HG02840 (cell line): ENCODE measurements around the gene AMER3.
"Not testable (repeated sequence)": the region's sequence is repeated elsewhere in the genome, so short reads cannot be mapped to it uniquely, and the experiment has no call there.

ENCODE experiments used
- ATAC-seq: cut with Tn5 transposase; IDR thresholded peaks from one replicate; pipeline ENCODE4 v1.9.1; 2021; ENCODE audit warnings: mild to moderate bottlenecking, moderate library complexity, moderate number of reproducible peaks; ENCODE audit not compliant: unreplicated experiment, low FRiP score

The AMER3 gene

DNA sequence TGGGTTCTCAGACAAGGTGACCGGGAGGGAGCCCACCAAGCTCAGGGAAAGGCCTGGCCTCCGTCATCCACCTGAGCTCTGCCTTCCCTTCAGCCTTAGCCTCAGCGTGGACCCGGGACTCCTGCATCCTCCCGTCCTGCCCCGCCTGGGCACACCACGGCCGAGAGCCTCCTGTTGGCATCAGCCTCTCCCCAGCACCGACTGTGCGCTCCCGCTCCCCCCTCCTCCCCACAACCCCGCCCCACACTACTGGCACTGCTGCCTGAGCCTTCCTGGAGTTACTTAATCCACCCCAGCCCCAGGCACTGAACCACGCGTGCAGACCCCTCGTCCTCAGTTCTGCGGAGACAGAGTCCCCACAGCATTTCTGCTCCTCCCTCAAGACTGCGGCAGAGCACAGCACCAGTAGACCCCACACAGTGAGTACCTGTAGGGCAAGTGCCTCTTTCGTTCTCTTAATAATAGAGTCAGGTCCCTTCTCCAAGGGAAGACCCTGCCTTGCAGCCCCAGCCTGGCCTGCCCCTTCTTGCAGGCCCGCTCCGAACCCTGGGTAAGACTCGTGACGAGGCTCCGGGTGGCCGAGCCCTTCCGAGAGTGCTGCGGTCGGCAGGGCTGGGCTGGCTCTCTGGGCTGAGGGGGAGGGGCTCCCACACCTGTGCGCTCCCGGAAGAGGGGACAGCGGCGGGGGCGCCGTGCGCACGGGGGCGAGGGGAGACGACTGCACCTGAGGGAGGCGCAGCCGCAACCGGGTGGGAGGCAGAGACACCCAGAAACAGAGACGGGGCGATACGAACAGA, at the start of gene AMER3:
AMER3 (plus strand) TSS at position 285 of the 797 bp plus-strand sequence. CDS start 6,533 bp downstream, outside the sequence.
- no peak for ATAC-seq

DNA sequence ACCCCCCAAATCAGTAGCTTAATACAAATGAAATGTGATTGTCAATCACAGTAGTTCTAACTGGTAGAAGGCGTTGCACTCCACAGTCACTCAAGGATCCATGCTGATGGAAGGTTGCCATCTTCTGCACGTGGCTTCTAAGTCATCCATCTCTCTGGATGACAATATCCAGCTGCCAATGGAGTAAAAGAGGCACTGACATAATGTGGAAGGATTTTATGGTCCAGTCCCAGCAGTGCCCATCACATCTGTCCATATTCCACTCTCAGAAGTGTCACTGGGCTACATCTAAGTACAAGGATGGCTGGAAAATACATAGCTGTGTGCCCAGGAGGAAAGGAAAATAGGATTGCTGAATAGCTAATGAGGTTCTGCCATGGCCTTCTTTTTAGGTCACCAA, 40.5 kb upstream of the AMER3 start:
- ATAC-seq, result not testable (repeated sequence)

DNA sequence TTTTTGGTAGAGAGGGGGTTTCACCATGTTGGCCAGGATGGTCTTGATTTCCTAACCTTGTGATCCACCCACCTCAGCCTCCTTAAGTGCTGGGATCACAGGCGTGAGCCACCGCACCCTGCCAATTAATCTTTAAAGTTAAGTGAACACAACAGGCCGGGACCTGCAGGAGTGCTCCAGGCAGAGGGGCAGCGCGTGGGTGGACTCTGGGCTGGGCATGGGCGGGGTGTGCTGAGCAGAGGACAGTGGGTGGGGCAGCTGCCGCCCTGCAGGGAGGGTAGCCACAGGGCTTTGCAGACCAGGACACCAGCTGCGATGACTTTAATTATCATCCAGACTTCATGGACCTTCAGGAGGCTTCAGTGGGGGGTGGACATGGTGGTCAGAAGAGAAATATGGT, 35.3 kb upstream of the AMER3 start:
- no peak for ATAC-seq

DNA sequence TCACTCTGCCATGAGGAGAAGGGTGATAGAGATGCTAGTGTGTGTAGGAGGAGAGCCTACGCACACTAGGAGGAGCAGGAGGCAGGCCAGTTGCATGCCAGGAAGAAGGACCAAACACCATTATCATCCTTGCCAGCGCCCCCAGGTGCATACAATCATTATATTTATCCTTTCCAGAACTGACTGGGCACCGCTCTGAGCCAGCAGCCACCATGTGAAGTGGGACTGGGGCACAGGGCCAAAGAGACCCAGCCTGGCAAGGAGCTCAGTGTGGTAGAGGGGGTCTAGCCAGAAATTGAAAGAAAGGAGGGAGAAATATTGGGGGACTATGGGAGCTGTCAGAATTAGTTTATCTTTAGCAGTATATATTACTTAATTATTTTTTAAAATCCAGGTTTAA, 34.8 kb upstream of the AMER3 start:
- no peak for ATAC-seq

- ATAC-seq, result no peak
Measured at GRCh38 chr2:130724455-130724854, 30.9 kb upstream of the AMER3 start.

- no peak for ATAC-seq
Measured at GRCh38 chr2:130726614-130727180, 28.6 kb upstream of the AMER3 start.

DNA sequence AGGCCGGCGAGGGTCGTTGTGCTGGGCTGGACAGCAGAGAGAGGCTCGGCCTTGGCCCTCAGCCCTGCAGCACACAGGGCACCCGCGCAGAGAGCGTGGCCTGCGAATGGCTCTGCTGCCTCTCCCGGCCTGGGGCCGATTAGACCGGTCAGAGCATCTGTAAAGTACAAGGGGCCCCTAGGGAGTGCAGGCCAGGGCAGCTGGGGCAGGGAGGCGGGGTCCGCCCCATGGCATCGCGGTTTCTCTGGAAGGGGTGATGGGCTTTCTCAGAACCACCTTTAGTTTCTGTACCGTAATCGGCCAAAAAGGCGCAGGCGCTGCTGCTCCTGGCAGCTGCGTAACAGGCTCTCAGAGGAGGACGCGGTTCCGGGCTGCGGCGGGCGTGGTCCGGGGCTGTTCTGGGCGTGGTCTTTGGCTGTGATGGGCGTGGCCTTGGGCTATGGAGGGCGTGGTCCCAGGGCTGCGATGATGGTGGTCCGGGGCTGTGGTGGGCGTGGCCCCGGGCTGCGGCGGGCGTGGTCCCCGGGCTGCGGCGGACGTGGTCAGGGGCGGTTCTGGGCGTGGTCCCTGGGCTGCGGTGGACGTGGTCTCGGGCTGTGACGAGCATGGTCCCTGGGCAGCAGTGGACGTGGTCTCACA, 27.9 kb upstream of the AMER3 start:
- peak; percentile 77 for ATAC-seq

DNA sequence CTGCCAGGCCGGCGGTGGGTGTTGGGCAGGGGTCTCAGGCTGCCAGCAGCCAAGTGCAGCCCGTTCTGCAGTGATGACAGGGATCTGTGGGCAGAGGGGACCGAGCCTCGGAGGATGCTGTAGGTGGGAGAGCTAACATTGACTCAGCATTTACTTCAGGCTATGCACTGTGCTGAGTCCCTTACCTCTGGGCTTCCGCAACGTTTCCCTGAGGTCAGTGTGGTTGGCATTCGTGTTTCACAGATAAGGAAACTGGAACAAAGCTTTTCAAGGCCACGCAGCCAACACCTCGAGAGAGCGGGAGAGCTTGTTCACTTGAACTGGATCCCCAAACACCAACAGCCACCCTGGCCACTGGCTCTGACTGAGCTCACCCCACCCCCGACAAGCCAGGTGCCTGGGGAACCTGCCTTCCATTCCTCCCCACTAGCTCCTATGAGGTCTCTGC, 27.3 kb upstream of the AMER3 start:
- ATAC-seq, result peak; percentile 12

DNA sequence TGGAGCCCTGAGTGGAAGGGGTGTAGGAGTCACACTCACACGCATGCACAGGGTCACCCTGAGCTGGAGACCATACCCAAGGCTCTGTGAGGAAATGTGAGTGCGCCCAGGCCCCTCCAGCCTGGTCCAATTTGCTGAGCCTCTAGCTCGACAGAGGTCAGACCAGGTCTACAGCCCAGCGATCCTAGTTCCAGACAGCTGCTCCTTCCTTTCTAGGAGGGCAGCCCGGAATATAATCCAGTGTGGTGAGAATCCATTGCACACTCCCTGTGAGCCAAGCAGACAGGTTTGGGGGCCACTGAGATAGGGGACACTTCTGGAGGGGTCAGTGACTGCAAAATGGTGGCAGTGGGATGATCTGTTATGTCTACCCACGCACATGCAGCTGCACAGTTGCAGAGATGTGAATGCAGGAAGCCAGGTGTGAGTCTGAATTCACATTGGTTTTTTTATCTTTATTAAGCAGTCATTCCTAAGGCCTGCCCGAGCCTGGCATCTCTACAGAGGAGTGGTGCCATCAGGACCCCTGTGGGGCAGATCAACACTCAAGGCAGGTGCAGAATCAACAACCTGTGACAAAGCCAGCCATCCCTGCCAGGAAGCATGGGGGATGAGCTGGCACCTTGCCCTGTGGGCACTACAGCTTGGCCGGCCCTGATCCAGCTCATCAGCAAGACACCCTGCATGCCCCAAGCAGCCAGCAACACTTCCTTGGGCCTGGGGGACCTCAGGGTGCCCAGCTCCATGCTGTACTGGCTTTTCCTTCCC, 26.6 kb upstream of the AMER3 start, which contains the start of gene GPR148:
GPR148 (plus strand) TSS at position 522 of the 768 bp plus-strand sequence; CDS start at position 604, 82 bp downstream.
- ATAC-seq, result no peak

DNA sequence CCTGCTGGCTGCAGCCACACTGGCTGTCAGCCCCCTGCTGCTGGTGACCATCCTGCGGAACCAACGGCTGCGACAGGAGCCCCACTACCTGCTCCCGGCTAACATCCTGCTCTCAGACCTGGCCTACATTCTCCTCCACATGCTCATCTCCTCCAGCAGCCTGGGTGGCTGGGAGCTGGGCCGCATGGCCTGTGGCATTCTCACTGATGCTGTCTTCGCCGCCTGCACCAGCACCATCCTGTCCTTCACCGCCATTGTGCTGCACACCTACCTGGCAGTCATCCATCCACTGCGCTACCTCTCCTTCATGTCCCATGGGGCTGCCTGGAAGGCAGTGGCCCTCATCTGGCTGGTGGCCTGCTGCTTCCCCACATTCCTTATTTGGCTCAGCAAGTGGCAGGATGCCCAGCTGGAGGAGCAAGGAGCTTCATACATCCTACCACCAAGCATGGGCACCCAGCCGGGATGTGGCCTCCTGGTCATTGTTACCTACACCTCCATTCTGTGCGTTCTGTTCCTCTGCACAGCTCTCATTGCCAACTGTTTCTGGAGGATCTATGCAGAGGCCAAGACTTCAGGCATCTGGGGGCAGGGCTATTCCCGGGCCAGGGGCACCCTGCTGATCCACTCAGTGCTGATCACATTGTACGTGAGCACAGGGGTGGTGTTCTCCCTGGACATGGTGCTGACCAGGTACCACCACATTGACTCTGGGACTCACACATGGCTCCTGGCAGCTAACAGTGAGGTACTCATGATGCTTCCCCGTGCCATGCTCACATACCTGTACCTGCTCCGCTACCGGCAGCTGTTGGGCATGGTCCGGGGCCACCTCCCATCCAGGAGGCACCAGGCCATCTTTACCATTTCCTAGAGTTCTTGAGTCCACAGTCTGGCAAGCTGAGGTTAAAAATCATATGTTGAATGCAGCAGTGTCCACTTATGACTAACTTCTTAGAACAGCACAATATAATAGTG, 25.7 kb upstream of the AMER3 start:
- no peak for ATAC-seq

- not testable (repeated sequence) for ATAC-seq
Measured at GRCh38 chr2:130732257-130732656, 23.1 kb upstream of the AMER3 start.

- ATAC-seq, result no peak
Measured at GRCh38 chr2:130735200-130735599, 20.1 kb upstream of the AMER3 start.

DNA sequence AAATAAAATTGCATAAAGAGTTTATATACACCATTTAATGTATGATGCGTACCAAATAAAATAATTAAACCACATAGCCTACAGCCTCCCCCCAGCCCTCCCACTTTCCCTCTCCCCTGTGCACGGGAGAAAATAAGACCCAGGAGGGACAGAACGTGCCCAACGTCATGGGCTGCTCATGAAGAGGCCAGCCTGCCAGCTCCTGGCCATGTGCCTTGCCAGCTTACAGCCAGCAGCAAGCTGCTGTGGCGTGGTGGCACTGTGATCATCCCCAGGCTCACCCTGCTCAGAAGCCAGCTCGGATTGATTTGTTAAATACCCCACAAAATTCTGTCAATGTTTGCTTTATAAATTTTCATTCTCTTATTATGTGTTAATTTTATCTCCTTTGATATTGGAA, 18.9 kb upstream of the AMER3 start:
- no peak for ATAC-seq

DNA sequence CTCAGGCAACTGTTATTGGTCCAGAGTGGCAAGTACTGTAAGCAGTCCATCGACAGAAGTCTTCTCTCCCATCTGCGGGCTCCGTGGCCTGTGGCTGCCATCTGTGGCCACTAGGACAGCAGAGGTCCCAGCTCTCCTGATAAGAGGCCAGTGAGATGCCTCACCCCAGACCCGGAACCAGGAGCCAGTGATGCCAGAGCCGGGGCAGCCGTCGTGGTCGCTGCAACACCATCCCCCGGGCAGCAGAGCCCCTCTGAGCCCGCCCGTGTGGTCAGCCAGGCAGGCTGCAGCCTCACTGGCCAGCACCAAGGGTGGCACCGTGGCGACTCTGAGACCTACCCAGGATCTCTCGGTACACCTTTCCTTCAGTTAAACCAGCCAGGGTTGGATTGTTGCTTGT, 17.7 kb upstream of the AMER3 start:
- no peak for ATAC-seq

GRCh38 chr2:130740671-130741070, 14.7 kb upstream of the AMER3 start:
- ATAC-seq, result no peak

- ATAC-seq, result no peak
Measured at GRCh38 chr2:130743278-130743677, 12.1 kb upstream of the AMER3 start.

DNA sequence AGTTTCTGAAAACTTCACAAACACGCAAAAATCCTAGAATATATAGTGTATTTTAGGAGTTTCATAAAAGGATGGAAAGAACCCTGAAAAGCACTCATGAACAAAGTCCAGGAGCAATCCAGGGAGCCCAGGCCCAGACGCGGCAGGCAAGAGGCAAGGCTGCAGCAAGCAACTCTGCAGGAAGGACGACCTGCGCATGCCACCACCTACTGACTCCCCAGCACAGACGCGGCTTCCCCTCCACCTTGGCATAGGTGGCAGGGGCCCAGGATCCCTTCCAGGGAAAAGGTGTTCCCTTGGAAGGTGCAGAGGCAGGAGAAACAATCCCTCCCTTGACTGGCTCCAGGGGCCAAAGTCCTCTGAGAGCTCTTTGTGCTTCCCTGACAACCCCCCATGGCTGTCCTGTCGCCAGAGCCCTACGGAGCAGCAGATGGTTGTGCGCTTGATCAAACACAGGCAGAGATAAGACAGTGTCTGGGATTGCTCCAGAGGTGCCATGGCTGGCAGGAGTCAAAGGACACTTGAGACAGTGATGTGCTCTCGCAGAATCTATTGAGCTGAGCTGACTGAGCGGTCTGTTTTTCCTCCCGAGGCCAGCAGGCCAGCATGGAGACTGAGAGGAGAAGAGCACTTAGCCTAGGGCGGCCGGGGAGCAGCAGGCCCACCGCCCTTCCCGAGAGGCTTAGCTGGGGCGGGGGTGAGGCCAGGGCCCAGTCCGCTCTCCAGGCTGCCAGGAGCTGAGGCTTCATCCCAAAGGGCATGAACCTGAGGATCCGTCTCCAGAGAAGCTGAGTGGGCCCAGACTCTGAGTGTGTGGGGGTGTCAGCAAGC, 10.8 kb upstream of the AMER3 start:
- ATAC-seq, result no peak

DNA sequence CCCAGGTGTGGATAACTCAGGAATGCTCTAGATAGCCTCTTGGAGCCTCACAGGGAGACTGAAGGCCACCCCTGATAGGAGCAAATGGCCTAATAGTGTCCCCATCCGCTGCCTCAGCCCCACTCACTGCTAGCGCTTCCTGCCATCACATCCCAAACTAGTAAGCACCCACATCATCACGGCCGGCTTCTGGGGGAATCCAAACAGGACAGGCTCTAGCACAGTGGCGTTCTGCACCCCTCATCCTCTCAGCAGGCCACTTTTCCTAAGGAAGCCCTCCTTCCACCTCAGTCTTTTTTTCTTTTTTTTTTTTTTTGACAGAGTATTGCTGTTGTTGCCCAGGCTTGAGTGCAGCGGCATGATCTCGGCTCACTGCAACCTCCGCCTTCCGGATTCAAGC, 6.3 kb upstream of the AMER3 start:
- ATAC-seq, result no peak

GRCh38 chr2:130749641-130750040, 5.7 kb upstream of the AMER3 start:
- ATAC-seq, result no peak
